ENCODE data around the gene OPN3.

DNA sequence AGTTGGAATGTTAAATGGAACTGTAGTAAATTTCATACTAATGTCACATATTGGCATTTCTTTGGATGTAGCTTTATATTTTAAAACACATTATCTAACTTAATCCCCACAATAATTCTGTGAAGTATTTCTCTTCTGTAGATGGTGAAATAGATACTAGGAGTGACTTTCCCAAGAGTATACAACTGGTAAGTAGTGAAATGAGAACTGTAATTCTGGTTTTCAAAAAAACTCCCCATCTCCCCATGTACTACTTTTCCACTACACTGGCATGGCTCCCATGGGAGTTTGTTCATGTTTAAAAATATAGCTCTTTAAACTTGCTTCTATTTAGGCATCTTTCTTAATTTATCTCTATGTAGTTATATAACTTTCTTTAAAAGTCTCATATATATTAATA, 10.2 kb downstream of the OPN3 start:
- TF ChIP-seq, protein P1, sequence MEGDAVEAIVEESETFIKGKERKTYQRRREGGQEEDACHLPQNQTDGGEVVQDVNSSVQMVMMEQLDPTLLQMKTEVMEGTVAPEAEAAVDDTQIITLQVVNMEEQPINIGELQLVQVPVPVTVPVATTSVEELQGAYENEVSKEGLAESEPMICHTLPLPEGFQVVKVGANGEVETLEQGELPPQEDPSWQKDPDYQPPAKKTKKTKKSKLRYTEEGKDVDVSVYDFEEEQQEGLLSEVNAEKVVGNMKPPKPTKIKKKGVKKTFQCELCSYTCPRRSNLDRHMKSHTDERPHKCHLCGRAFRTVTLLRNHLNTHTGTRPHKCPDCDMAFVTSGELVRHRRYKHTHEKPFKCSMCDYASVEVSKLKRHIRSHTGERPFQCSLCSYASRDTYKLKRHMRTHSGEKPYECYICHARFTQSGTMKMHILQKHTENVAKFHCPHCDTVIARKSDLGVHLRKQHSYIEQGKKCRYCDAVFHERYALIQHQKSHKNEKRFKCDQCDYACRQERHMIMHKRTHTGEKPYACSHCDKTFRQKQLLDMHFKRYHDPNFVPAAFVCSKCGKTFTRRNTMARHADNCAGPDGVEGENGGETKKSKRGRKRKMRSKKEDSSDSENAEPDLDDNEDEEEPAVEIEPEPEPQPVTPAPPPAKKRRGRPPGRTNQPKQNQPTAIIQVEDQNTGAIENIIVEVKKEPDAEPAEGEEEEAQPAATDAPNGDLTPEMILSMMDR (conservative IDR thresholded peaks at IDR 0.05), result no peak
- no peak for TF ChIP-seq ZFX (IDR thresholded peaks at IDR 0.05)

Data from C4-2B (cell line).